ENCODE results near the gene ZNF566. TPM values are rescaled to one million over a fixed set of nuclear protein-coding genes. Genes with fewer than 3 reads are reported as not detected.
A peak's percentile ranks its signal among the peaks of the same experiment; 100 is the strongest.
"Not testable (repeated sequence)": the region's sequence is repeated elsewhere in the genome, so short reads cannot be mapped to it uniquely, and the experiment has no call there.

Gene ZNF566
- total and polyA plus RNA-seq, 4 experiments from 2014 or later: 10.9 to 30.6 (median 22.6) TPM

DNA sequence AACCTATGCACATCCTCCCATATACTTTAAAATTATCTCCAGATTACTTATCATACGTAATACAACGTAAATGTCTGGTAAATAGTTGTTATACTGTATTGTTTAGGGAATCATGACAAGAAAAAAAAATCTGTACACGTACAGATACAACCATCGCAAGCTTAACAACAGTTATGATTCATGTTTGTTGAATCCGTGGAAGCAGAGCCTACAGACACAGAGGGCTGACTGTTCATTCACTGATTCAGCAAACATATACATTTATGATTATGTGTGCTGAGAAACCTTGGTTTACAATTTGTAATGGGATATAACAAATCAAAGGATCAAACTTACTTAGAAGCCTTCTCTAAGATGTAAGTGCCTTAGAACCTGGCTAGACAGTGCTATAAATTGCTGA, 37.2 kb upstream of the ZNF566 start:
- no peaks in the 10 kb centered on the region for H3K27me3 ChIP-seq (ENCODE audit: insufficient read depth, low read length)
- no peak for DNase-seq
- intact Hi-C loops (cut with micrococcal nuclease): loop anchor here (5.0 kb wide), 1 partner anchor 691 kb away; the partner anchor contains the start of gene ZNF383
- Mint-ChIP-seq H3K4me3 (peak overlapping the region; percentile 39 to 72 (median 65)), H3K9me3 (peaks cover 2 to 58% (median 34%) of the 10 kb centered on the region in 8 donors), H3K27me3 (no peaks in the 10 kb centered on the region), H3K4me1 (peaks cover 21 to 34% (median 25%) of the 10 kb centered on the region in 4 donors), H3K27ac (peak overlapping the region in 3 of 7 donors; percentile 7 to 91 (median 29)), H3K36me3 (peaks cover 38 to 54% of the 10 kb centered on the region in 2 donors)
- H3K9me3 ChIP-seq (ENCODE audit: control insufficient read depth in 1 of 2, low read length in 2 of 2): peaks cover 0 to 29% of the 10 kb centered on the region in 2 donors
- peaks cover 22% of the 10 kb centered on the region for H3K4me1 ChIP-seq (ENCODE audit: insufficient read depth, low read length)
- no peak overlapping the region for H3K27ac ChIP-seq (ENCODE audit: low read depth, low read length)
- ChIA-PET CTCF (ENCODE audit: partially characterized antibody) (no interaction called here), POLR2A (ENCODE audit: partially characterized antibody) (interaction anchor here (4.6 kb wide), 1 partner anchor 38 kb away, joined by 51 read pairs; the partner anchor contains the start of gene ZNF566)
- H3K4me3 ChIP-seq (ENCODE audit: low read length in 2 of 2): no peak overlapping the region
- peaks cover 16% of the 10 kb centered on the region for H3K36me3 ChIP-seq (ENCODE audit: insufficient read depth, low read length)

DNA sequence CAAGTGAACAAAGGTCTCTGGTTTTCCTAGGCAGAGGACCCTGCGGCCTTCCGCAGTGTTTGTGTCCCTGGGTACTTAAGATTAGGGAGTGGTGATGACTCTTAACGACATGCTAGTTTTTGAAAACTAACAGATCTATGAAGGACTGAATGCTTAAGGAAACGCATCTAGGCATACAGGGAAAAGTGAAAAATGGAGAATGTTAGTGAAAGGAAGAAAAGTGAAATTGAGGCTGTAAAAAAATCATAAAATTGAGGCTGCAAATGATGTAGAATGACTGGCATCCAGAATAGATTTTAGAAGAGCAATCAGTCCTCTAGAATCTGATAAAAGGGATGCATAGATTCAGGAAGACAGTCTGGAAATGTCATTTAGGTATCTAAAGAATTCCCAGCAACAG, 35.3 kb upstream of the ZNF566 start:
- H3K9me3 Mint-ChIP-seq: peaks cover 2 to 68% (median 45%) of the 10 kb centered on the region in 8 donors
- H3K27me3 Mint-ChIP-seq: no peaks in the 10 kb centered on the region
- Histone ChIP-seq H3K36me3 (ENCODE audit: insufficient read depth, low read length) (peaks cover 19% of the 10 kb centered on the region), H3K27me3 (ENCODE audit: insufficient read depth, low read length) (no peaks in the 10 kb centered on the region), H3K4me1 (ENCODE audit: insufficient read depth, low read length) (peaks cover 22% of the 10 kb centered on the region), H3K4me3 (ENCODE audit: low read length in 2 of 2) (no peak overlapping the region), H3K27ac (ENCODE audit: low read depth, low read length) (no peak overlapping the region), H3K9me3 (ENCODE audit: control insufficient read depth in 1 of 2, low read length in 2 of 2) (peaks cover 0 to 30% of the 10 kb centered on the region in 2 donors)
- H3K36me3 Mint-ChIP-seq: peaks cover 53 to 59% of the 10 kb centered on the region in 2 donors
- CTCF ChIA-PET (ENCODE audit: partially characterized antibody): no interaction called here
- DNase-seq: no peak
- POLR2A ChIA-PET (ENCODE audit: partially characterized antibody): no interaction called here
- no peak overlapping the region for H3K4me3 Mint-ChIP-seq
- H3K27ac Mint-ChIP-seq: no peak overlapping the region
- peaks cover 21 to 34% (median 25%) of the 10 kb centered on the region in 4 donors for H3K4me1 Mint-ChIP-seq
- intact Hi-C loops (cut with micrococcal nuclease): loop anchor here (5.0 kb wide), 1 partner anchor 693 kb away; the partner anchor contains the start of gene ZNF383

DNA sequence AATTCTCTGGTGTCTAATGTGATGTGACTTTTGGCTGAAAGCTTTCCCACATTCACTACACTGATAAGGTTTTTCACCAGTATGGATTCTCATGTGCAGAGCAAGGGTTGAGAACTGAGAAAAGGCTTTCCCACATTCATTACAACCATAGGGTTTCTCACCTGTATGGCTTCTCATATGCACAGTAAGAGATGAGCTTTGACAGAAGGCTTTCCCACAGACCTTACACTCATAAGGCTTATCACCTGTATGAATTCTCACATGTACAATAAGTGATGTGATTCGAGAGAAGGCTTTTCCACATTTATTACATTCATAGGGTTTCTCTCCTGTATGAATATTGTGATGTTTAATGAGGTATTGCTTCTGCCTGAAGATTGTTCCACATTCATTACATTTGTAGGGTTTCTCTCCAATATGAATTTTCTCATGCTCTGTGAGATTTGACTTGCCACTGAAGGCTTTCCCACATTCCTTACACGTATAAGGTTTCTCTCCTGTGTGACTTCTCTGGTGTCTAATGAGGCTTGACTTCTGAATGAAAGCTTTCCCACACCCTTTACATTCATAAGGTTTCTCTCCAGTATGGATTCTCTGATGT, 24.8 kb upstream of the ZNF566 start:
- no peaks in the 10 kb centered on the region for H3K27me3 Mint-ChIP-seq
- CTCF ChIA-PET (ENCODE audit: partially characterized antibody): no interaction called here
- no peaks in the 10 kb centered on the region for H3K27me3 ChIP-seq (ENCODE audit: insufficient read depth, low read length)
- intact Hi-C loops (cut with micrococcal nuclease): no loop called here
- H3K27ac ChIP-seq (ENCODE audit: low read depth, low read length): no peak overlapping the region
- H3K4me3 ChIP-seq (ENCODE audit: low read length in 2 of 2): no peak overlapping the region
- H3K4me1 Mint-ChIP-seq: peaks cover 0 to 6% (median 0%) of the 10 kb centered on the region in 4 donors
- H3K27ac Mint-ChIP-seq: no peak overlapping the region
- H3K4me3 Mint-ChIP-seq: no peak overlapping the region
- H3K36me3 Mint-ChIP-seq: peaks cover 52 to 57% of the 10 kb centered on the region in 2 donors
- peaks cover 6 to 94% (median 80%) of the 10 kb centered on the region in 8 donors for H3K9me3 Mint-ChIP-seq
- peaks cover 16 to 66% of the 10 kb centered on the region in 2 donors for H3K9me3 ChIP-seq (ENCODE audit: control insufficient read depth in 1 of 2, low read length in 2 of 2)
- peaks cover 32% of the 10 kb centered on the region for H3K36me3 ChIP-seq (ENCODE audit: insufficient read depth, low read length)
- DNase-seq: no peak
- POLR2A ChIA-PET (ENCODE audit: partially characterized antibody): no interaction called here
- H3K4me1 ChIP-seq (ENCODE audit: insufficient read depth, low read length): no peaks in the 10 kb centered on the region

DNA sequence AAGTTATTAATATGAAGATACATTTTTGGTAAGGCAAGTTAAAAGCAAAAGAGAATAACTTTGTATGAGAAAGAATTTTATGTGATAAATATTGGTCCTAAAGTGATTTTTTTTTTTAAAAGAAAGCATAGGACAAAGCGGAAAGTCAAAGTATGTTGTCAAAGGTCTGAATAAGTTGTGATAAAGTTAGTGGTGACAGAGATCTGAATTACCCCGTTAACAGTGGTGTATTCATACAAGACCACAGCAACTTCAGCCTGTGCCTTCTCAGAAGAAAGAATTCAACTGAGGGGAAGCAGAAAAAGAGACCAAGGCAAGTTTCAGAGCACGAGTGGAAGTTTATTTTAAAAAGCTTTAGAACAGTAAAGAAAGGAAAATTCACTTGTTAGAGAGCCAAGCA, 19.0 kb upstream of the ZNF566 start:
- Mint-ChIP-seq H3K9me3 (peaks cover 0 to 96% (median 66%) of the 10 kb centered on the region in 8 donors), H3K27me3 (no peaks in the 10 kb centered on the region), H3K4me3 (no peak overlapping the region), H3K4me1 (no peaks in the 10 kb centered on the region), H3K27ac (no peak overlapping the region), H3K36me3 (peaks cover 8 to 12% of the 10 kb centered on the region in 2 donors)
- CTCF ChIA-PET (ENCODE audit: partially characterized antibody): no interaction called here
- DNase-seq: no peak
- Histone ChIP-seq H3K27ac (ENCODE audit: low read depth, low read length) (no peak overlapping the region), H3K36me3 (ENCODE audit: insufficient read depth, low read length) (no peaks in the 10 kb centered on the region), H3K4me3 (ENCODE audit: low read length in 2 of 2) (no peak overlapping the region), H3K4me1 (ENCODE audit: insufficient read depth, low read length) (no peaks in the 10 kb centered on the region), H3K27me3 (ENCODE audit: insufficient read depth, low read length) (no peaks in the 10 kb centered on the region), H3K9me3 (ENCODE audit: control insufficient read depth in 1 of 2, low read length in 2 of 2) (peaks cover 0 to 36% of the 10 kb centered on the region in 2 donors)
- intact Hi-C loops (cut with micrococcal nuclease): no loop called here
- POLR2A ChIA-PET (ENCODE audit: partially characterized antibody): no interaction called here

DNA sequence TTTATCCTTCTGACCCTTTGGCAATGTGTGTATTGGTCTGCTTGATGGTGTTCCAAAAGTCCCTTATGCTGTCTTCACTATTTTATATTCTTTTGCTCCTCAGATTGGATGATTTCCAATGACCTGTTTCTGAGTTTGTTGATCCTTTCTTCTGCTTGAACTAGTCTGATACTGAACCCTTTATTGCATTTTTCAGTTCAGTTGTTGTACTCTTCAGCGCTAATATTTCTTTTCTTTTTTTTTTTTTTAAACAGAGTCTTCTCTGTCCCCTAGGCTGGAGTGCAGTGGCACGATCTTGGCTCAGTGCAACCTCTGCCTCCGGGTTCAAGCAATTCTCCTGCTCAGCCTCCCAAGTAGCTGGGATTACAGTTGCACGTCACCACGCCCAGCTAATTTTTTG, 12.6 kb upstream of the ZNF566 start:
- no peaks in the 10 kb centered on the region for H3K36me3 ChIP-seq (ENCODE audit: insufficient read depth, low read length)
- no peaks in the 10 kb centered on the region for H3K27me3 ChIP-seq (ENCODE audit: insufficient read depth, low read length)
- intact Hi-C loops (cut with micrococcal nuclease): no loop called here
- no peak overlapping the region for H3K27ac ChIP-seq (ENCODE audit: low read depth, low read length)
- CTCF ChIA-PET (ENCODE audit: partially characterized antibody): no interaction called here
- Mint-ChIP-seq H3K27ac (no peak overlapping the region), H3K4me3 (no peak overlapping the region), H3K36me3 (peaks cover 12% of the 10 kb centered on the region in 2 donors), H3K9me3 (peaks cover 2 to 89% (median 52%) of the 10 kb centered on the region in 8 donors), H3K4me1 (no peaks in the 10 kb centered on the region), H3K27me3 (no peaks in the 10 kb centered on the region)
- POLR2A ChIA-PET (ENCODE audit: partially characterized antibody): no interaction called here
- no peak for DNase-seq
- H3K4me3 ChIP-seq (ENCODE audit: low read length in 2 of 2): no peak overlapping the region
- peaks cover 0 to 19% of the 10 kb centered on the region in 2 donors for H3K9me3 ChIP-seq (ENCODE audit: control insufficient read depth in 1 of 2, low read length in 2 of 2)
- no peaks in the 10 kb centered on the region for H3K4me1 ChIP-seq (ENCODE audit: insufficient read depth, low read length)

DNA sequence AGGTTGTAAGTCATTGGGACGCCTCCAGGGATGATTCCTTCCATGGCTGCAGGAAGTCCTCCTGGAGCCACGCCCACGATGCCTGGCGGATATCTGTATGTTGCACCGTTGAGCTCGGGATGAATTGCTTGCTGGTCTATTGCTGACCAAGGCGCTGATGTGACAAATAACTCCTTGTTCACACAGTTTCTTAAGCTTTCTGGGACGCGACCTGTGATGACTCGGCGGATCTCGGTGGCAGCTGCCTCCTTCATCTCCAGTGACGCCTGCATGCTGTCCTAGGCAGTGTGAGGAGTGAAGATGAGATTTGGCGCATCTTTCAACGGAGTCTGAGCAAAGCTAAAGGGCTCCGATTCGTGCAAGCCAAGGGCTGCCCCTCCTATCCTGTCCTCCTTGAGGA, 7.6 kb upstream of the ZNF566 start:
- Histone ChIP-seq H3K36me3 (ENCODE audit: insufficient read depth, low read length) (no peaks in the 10 kb centered on the region), H3K27me3 (ENCODE audit: insufficient read depth, low read length) (no peaks in the 10 kb centered on the region), H3K4me3 (ENCODE audit: low read length in 2 of 2) (no peak overlapping the region), H3K9me3 (ENCODE audit: control insufficient read depth in 1 of 2, low read length in 2 of 2) (peaks cover 0 to 9% of the 10 kb centered on the region in 2 donors), H3K4me1 (ENCODE audit: insufficient read depth, low read length) (no peaks in the 10 kb centered on the region), H3K27ac (ENCODE audit: low read depth, low read length) (no peak overlapping the region)
- POLR2A ChIA-PET (ENCODE audit: partially characterized antibody): no interaction called here
- Mint-ChIP-seq H3K4me1 (no peaks in the 10 kb centered on the region), H3K4me3 (no peak overlapping the region), H3K27ac (no peak overlapping the region), H3K27me3 (no peaks in the 10 kb centered on the region), H3K36me3 (peaks cover 8 to 11% of the 10 kb centered on the region in 2 donors), H3K9me3 (peaks cover 2 to 59% (median 33%) of the 10 kb centered on the region in 8 donors)
- no peak for DNase-seq
- intact Hi-C loops (cut with micrococcal nuclease): no loop called here
- CTCF ChIA-PET (ENCODE audit: partially characterized antibody): no interaction called here

DNA sequence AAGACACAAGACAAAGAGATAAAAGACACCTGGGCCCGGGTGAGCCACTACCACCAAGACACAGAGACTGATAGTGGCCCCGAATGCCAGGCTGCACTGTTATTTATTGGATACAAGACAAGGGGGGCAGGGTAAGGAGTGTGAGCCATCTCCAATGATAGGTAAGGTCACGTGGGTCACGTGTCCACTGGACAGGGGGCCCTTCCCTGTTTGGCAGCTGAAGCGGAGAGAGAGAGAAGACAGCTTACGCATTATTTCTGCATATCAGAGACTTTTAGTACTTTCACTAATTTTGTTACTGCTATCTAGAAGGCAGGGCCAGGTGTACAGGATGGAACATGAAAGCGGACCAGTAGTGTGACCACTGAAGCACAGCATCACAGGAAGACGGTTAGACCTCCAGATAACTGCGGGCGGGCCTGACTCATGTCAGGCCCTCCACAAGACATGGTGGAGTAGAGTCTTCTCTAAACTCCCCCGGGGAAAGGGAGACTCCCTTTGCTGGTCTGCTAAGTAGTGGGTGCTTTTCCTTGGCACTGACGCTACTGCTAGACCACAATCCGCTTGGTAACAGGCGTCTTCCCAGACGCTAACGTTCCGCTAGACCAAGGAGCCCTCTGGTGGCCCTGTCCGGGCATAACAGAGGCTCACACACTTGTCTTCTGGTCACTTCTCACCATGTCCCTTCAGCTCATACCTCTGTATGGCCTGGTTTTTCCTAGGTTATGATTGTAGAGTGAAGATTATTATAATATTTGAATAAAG, 3.5 kb upstream of the ZNF566 start:
- H3K9me3 ChIP-seq (ENCODE audit: control insufficient read depth in 1 of 2, low read length in 2 of 2); CTCF ChIA-PET (ENCODE audit: partially characterized antibody); H3K4me3 ChIP-seq (ENCODE audit: low read length in 2 of 2); intact Hi-C loops (cut with micrococcal nuclease); H3K27me3 ChIP-seq (ENCODE audit: insufficient read depth, low read length); H3K27ac Mint-ChIP-seq; H3K27ac ChIP-seq (ENCODE audit: low read depth, low read length); H3K27me3 Mint-ChIP-seq; H3K36me3 ChIP-seq (ENCODE audit: insufficient read depth, low read length); POLR2A ChIA-PET (ENCODE audit: partially characterized antibody): not testable (repeated sequence)
- Mint-ChIP-seq H3K4me3 (peak overlapping the region in 1 of 8 donors; percentile 27), H3K4me1 (peaks cover 13 to 28% (median 21%) of the 10 kb centered on the region in 4 donors), H3K36me3 (peaks cover 3 to 20% of the 10 kb centered on the region in 2 donors), H3K9me3 (peaks cover 0 to 35% (median 18%) of the 10 kb centered on the region in 8 donors)
- H3K4me1 ChIP-seq (ENCODE audit: insufficient read depth, low read length): peaks cover 17% of the 10 kb centered on the region
- peak in 1 of 5 donors; percentile 9 for DNase-seq

Measured in CD4-positive, alpha-beta memory T cell (primary cell).